Measurements from ENCODE around the gene DTX4.

Gene DTX4

GRCh38 chr11:59173080-59173963 is 1.4 kb downstream of the DTX4 start:
- no peak for DNase-seq (ENCODE audit: low spot score)

- DNase-seq (ENCODE audit: low spot score) = no peak
These were observed 2.2 kb downstream of the DTX4 start for GRCh38 chr11:59173964-59174663.

DNA sequence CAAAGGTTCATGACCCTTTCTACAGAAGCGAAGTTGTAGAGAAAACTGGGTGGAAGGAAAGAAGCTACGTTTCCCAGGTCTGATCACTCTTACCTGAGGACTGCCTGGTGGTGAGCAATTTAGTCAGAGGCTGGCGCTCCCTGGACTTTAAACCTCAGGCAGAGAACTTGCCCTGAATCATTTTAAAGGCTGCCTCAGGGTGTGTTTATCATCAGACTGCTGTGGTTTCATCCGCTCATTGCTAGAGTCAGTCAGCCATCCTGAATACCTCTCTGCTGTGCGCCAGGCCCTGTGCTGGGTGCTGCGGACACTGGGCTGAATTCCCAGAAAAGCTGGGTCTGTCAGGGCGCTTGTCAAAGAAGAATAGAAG is 2.7 kb downstream of the DTX4 start:
- DNase-seq (ENCODE audit: low spot score) = no peak

- no peak for DNase-seq (ENCODE audit: low spot score)
These were observed 3.2 kb downstream of the DTX4 start for GRCh38 chr11:59175091-59175501.

DNA sequence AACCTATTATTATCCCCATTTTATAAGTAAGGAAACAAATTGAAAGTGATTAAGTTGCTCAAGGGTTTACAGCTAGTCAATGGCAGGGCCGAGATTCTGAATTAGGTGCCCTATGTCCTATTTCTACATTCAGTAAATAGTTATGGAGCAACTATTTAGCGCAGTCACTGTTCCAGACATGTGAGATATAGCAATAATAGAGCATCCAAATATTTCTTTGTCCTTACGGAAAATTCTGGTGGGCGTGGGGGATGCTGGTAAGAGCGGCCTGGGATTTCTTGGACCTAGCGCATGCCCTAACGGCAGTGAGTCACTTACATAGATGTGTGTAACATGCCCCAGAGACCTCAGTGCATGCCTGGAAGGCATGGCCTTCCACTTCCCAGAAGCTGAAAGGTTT is 4.4 kb downstream of the DTX4 start:
- DNase-seq (ENCODE audit: low spot score) = no peak

- no peak for DNase-seq (ENCODE audit: low spot score)
These were observed 6.5 kb downstream of the DTX4 start for GRCh38 chr11:59178402-59178801.

DNA sequence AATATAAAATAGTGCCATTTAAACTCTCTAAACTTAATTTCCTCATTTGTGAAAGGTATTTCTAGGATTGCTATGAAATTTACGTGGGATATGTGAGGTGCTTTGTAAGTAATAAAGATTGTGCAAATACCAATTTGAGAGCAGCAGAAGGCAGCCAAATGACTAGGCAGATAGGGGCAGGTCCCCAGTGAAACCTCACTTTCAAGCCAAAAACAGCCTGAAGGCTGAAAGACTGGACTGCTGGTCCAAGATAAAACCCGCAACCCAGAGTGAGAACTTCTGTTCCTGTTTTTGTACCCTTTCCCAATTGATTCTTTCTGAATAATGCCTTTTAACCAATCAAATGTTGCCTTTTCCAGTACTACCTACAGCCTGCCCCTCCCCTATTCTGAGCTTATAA is 7.2 kb downstream of the DTX4 start:
- DNase-seq (ENCODE audit: low spot score) = no peak

GRCh38 chr11:59180168-59180776 is 8.3 kb downstream of the DTX4 start:
- DNase-seq (ENCODE audit: low spot score) = no peak

DNA sequence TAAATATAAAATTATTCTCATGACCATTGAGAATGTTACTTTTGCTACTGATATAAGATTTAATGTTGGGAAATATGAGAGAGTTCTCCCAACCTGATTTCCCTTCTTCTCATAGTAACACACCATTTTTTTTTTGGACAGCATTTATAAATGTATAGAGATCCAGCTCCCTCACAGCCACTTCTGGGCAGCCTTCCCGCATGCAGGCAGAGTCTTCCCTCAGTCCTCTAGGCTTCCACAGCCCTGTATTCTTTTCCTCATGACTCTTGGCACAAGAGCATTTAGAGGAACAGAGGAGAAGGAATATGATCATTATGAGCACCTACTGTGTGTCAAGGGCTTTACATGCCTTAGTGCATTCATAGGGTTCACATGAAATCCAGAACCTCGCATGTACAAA is 9.0 kb downstream of the DTX4 start:
- no peak for DNase-seq (ENCODE audit: low spot score)

DNA sequence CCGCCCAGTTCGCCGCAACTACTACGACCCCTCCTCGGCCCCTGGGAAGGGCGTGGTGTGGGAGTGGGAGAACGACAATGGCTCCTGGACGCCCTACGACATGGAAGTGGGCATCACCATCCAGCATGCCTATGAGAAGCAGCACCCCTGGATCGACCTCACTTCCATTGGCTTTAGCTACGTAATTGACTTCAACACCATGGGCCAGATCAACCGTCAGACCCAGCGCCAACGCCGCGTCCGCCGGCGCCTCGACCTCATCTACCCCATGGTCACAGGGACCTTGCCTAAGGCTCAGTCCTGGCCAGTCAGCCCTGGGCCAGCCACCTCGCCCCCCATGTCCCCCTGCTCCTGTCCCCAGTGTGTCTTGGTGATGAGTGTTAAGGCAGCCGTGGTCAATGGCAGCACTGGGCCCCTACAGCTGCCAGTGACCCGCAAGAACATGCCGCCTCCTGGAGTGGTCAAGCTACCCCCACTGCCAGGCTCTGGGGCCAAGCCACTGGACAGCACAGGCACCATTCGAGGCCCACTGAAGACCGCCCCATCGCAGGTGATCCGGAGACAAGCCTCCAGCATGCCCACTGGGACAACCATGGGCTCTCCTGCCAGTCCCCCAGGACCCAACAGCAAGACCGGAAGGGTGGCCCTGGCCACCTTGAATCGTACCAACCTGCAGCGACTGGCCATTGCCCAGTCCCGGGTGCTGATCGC is 10.0 kb downstream of the DTX4 start:
- DNase-seq (ENCODE audit: low spot score) = no peak

- no peak for DNase-seq (ENCODE audit: low spot score)
These were observed 10.7 kb downstream of the DTX4 start for GRCh38 chr11:59182457-59183151.

GRCh38 chr11:59183771-59184170 is 11.8 kb downstream of the DTX4 start:
- no peak for DNase-seq (ENCODE audit: low spot score)

GRCh38 chr11:59184691-59185339 is 12.9 kb downstream of the DTX4 start:
- DNase-seq (ENCODE audit: low spot score) = no peak

DNA sequence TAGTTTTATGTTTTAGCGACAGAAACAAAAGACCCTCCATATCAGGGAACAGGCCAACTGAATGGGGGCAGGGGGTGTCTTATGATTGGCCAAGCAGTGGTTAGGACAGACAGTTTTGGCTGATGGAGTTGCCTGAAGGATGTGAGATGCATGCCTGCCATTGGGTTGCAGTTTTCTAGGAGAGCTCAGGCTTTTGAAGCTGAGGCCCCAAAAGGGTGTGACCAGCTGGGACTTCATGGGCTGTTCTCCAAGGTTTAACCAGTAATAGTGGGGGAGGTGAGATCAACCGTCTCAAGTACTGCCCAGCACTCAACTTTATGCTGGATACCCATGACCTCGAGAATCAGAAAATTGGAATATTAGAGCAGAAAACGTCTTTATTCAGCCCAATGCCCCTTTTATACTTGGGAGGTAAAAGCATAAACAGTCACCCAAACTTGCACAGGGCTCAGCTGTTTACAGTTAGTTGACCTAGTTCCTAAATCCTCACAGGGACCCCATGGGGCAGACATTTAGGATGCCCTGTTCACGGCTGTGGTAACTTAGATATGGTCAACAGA is 13.5 kb downstream of the DTX4 start:
- DNase-seq (ENCODE audit: low spot score) = no peak

DNA sequence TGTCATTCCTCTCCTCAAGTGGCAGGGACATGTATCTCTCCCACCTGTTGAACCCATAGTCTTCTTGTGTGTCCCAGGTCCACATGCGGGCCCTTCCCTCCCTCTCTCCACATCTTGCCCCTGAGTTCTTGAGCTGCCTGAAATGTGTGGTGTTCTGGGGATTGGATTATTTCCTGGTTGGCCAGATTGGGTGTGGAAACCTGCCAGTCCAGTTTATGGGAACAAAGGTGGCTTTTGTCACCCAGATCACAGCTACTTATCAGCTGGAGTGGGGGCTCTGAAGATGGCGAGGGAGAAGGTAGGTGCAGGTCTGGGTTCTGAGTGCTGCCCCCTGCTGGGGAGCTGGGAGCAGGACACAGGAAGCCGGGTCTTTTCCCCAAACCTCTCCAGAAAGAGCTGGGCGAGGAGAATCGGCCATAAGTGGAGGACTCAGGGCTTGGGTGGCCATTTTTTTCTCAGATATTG is 14.2 kb downstream of the DTX4 start:
- DNase-seq (ENCODE audit: low spot score) = peak; percentile 46

GRCh38 chr11:59187035-59187434 is 15.1 kb downstream of the DTX4 start:
- no peak for DNase-seq (ENCODE audit: low spot score)

- no peak for DNase-seq (ENCODE audit: low spot score)
These were observed 15.7 kb downstream of the DTX4 start for GRCh38 chr11:59187587-59187986.

- no peak for DNase-seq (ENCODE audit: low spot score)
These were observed 17.0 kb downstream of the DTX4 start for GRCh38 chr11:59188954-59189353.

- no peak for DNase-seq (ENCODE audit: low spot score)
These were observed 18.1 kb downstream of the DTX4 start for GRCh38 chr11:59189986-59190385.

GRCh38 chr11:59191095-59191494 is 19.2 kb downstream of the DTX4 start:
- DNase-seq (ENCODE audit: low spot score) = no peak

DNA sequence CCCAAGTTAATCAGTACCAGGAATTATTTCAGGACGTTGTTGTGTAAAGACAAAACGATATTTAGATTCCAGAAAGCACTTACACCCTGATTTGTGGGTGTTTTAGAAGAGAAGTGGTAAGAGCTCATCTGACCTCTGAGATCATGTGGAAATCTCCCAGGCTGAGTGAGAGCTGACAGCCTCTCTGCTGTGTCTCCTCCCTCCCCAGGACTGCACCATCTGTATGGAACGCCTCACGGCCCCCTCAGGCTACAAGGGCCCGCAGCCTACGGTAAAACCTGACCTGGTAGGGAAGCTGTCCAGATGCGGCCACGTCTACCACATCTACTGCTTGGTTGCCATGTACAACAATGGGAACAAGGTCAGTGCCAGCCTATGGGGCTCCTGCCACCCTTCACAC is 20.0 kb downstream of the DTX4 start:
- no peak for DNase-seq (ENCODE audit: low spot score)
